HFFc6 (cell line): Measurements from ENCODE around the gene GPC6. TPM values are rescaled to one million over a fixed set of nuclear protein-coding genes. Genes with fewer than 3 reads are reported as not detected.

ENCODE experiments used
- DNase-seq: peaks from one replicate; pipeline ENCODE4 v3.0.0-alpha.2; 2018
- H3K27ac Mint-ChIP-seq: 2 replicates; pipeline ENCODE4 v1.8.0; 2020; ENCODE audit warnings: mild to moderate bottlenecking, mixed read lengths
- H3K27me3 Mint-ChIP-seq: 2 replicates; pipeline ENCODE4 v1.8.0; 2021; ENCODE audit warnings: mild to moderate bottlenecking, moderate library complexity, mixed read lengths; ENCODE audit not compliant: insufficient read depth
- H3K36me3 Mint-ChIP-seq: 2 replicates; pipeline ENCODE4 v1.8.0; 2021; ENCODE audit warnings: low read depth, mixed read lengths
- H3K4me1 Mint-ChIP-seq: 2 replicates; pipeline ENCODE4 v1.8.0; 2020; ENCODE audit warnings: low read depth, mixed read lengths
- H3K4me3 Mint-ChIP-seq: 2 replicates; pipeline ENCODE4 v1.8.0; 2020; ENCODE audit warnings: mild to moderate bottlenecking, moderate library complexity, mixed read lengths
- H3K9me3 Mint-ChIP-seq: 2 replicates; pipeline ENCODE4 v1.8.0; 2020; ENCODE audit warnings: mild to moderate bottlenecking, mixed read lengths
- total RNA-seq, 6 experiments: library from RNA; stranded (reverse); fragmentation: NEBNext Ultra II Directional; extraction: Animal tissue kit (Norgen Biotek cat#: 25700); gene quantifications; 2 replicates in 1 of 6; 3 replicates in 5 of 6; pipeline ENCODE4 v1.2.3, GENCODE V29; 2021
- TF ChIP-seq, protein P1 (sequence below): fragments of 200-600 bp; sonication (generic); IDR thresholded peaks from 2 replicates; pipeline ENCODE4 v1.5.0; 2021; ENCODE audit warnings: antibody characterized with exemption, mild to moderate bottlenecking

Gene GPC6
- total RNA-seq, 6 experiments from 2014 or later: 3.0 to 5.3 (median 4.4) TPM

DNA sequence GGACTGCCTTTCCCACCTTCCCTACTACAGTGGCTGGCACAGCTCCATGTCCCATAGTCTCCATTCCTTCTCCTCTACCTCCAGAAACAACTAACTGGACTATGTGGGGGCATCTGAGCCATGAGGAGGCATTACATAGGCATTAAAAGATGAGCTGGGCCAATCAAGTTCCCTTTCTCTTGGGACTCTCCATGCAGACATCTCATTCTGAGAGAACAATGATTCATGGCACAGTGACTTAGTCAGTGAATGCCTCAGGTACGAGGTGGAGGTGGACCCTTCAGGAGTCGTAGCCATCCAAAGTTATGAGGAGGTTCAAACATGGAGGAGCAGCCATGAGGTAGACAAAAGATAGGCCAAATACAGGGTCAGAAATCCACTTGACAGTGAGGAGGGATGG is 70.0 kb downstream of the GPC6 start:
- peaks cover 7% of the 10 kb centered on the region; the same call in 1 of the 2 replicates for H3K36me3 Mint-ChIP-seq
- H3K27ac Mint-ChIP-seq: no peak overlapping the region
- TF ChIP-seq, protein P1, sequence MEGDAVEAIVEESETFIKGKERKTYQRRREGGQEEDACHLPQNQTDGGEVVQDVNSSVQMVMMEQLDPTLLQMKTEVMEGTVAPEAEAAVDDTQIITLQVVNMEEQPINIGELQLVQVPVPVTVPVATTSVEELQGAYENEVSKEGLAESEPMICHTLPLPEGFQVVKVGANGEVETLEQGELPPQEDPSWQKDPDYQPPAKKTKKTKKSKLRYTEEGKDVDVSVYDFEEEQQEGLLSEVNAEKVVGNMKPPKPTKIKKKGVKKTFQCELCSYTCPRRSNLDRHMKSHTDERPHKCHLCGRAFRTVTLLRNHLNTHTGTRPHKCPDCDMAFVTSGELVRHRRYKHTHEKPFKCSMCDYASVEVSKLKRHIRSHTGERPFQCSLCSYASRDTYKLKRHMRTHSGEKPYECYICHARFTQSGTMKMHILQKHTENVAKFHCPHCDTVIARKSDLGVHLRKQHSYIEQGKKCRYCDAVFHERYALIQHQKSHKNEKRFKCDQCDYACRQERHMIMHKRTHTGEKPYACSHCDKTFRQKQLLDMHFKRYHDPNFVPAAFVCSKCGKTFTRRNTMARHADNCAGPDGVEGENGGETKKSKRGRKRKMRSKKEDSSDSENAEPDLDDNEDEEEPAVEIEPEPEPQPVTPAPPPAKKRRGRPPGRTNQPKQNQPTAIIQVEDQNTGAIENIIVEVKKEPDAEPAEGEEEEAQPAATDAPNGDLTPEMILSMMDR: no peak
- H3K27me3 Mint-ChIP-seq: no peaks in the 10 kb centered on the region; the same call in 1 of the 2 replicates
- H3K4me3 Mint-ChIP-seq: no peak overlapping the region
- DNase-seq: no peak
- H3K9me3 Mint-ChIP-seq: no peaks in the 10 kb centered on the region
- H3K4me1 Mint-ChIP-seq: peaks cover 6% of the 10 kb centered on the region

DNA sequence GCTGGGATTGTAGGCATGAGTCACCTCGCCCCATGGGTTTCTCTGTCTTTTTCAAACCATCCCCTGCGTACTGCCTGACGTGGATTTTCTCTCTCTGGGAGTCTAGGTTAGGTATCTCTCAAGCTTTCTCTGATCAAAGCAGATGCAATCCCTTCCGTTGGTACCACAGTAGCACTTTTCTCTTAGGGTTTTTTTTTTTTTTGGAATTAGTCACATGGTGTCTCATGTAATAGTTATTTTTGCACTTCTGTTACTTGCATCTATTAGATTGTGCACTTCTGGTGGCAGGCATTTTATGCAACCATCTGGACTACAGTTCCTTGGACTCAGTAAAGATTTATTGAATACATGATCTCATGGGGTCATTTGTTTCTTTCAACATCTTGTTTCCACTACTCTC is 72.1 kb downstream of the GPC6 start:
- TF ChIP-seq, protein P1: no peak
- Mint-ChIP-seq H3K27me3 (no peaks in the 10 kb centered on the region; the same call in 1 of the 2 replicates), H3K27ac (no peak overlapping the region), H3K9me3 (no peaks in the 10 kb centered on the region), H3K4me3 (no peak overlapping the region), H3K4me1 (peaks cover 6% of the 10 kb centered on the region), H3K36me3 (peaks cover 7% of the 10 kb centered on the region; the same call in 1 of the 2 replicates)
- DNase-seq: no peak

DNA sequence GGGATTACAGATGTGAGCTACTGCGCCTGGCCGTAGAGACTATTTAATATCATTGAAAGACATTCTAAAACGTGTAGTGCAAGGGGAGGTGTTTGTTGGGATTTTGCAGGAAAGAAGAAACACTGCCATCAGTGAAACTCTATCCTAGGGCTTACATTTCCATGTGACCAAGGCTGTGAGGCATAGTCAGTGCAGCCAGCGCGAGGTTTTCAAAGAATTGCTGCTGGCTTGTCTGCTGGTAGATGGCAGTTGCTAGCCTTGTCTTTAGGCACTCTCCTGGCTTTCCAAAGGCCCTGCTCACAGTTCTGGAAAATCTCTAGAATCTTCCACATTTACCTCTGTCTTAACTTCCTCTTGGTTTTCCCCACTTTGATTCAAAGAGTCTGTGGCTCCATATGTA is 77.5 kb downstream of the GPC6 start:
- DNase-seq: no peak
- Mint-ChIP-seq H3K4me1 (peaks cover 24% of the 10 kb centered on the region), H3K36me3 (no peaks in the 10 kb centered on the region), H3K9me3 (no peaks in the 10 kb centered on the region), H3K4me3 (no peak overlapping the region), H3K27me3 (no peaks in the 10 kb centered on the region), H3K27ac (no peak overlapping the region)
- TF ChIP-seq, protein P1: no peak

DNA sequence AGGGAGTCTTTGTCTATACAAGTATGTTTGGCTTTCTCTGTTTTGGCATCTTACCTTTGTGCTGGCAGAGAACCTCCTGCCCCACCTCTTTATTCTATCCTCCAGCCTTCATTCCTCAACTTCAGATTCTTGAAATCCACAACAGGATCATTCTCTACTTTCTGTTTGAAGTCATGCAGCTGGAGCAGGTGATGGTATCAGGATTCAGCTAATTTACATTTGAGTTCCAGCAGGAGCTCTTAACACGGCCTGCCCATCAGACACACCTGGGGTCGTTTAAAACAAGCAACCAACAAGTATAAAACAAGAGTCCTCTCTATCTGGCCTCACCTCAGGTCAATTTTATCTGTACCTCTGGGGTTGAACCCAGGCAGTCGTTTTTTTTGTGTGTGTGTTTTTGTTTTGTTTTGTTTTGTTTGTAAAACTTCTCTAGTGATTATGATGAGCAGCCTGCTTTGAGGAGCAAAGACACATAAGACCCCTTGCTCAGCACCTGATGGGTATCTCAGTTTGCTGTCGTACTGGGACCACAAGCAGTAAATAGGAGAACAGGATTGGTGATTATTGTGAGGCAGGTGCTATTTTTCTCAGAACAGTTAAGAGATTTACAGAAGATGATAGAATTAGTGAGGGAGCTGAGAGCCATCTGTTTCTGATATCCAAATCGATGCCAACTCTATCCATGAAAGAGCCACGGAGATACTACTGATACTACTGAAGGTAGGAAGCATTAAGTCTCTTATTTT is 78.4 kb downstream of the GPC6 start:
- H3K4me3 Mint-ChIP-seq: no peak overlapping the region
- H3K9me3 Mint-ChIP-seq: no peaks in the 10 kb centered on the region
- TF ChIP-seq, protein P1: no peak
- H3K27me3 Mint-ChIP-seq: no peaks in the 10 kb centered on the region
- DNase-seq: no peak
- no peak overlapping the region for H3K27ac Mint-ChIP-seq
- no peaks in the 10 kb centered on the region for H3K36me3 Mint-ChIP-seq
- H3K4me1 Mint-ChIP-seq: peaks cover 28% of the 10 kb centered on the region

DNA sequence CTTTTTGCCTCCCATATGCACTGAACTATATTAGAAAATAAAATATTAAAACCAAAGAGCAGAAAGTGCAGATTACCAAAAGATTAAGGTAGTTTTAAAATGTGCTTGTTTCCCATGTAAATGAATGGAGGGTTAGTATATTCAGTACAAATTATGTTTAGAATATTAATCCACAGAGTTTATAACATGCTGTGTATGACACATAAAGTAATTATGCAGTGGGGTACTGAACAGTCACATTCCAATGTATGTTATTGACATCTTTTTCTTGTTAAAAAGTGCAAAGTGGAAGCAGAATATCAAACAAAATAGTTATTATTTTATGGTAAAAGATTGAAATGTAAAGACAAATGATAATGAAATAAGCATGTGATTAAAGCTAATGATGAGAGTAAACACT is 79.3 kb downstream of the GPC6 start:
- Mint-ChIP-seq H3K27ac (no peak overlapping the region), H3K36me3 (no peaks in the 10 kb centered on the region), H3K4me1 (peaks cover 33% of the 10 kb centered on the region), H3K4me3 (peak overlapping the region; percentile 17; the same call in 1 of the 2 replicates), H3K27me3 (no peaks in the 10 kb centered on the region), H3K9me3 (no peaks in the 10 kb centered on the region)
- TF ChIP-seq, protein P1: no peak
- DNase-seq: no peak
